AG04450 (cell line): ENCODE data around the gene IP6K1. TPM values are rescaled to one million over a fixed set of nuclear protein-coding genes. Genes with fewer than 3 reads are reported as not detected.

Source experiments
- CTCF ChIA-PET: fragments of 300-600, 350-600 bp; formaldehyde crosslinking; extraction: SDS; loops from one replicate; lab custom pipeline; 2022; ENCODE audit warnings: antibody characterized with exemption, inconsistent platforms; lab: Charles Lee
- POLR2A ChIA-PET: fragments of 350-600 bp; formaldehyde crosslinking; extraction: SDS; loops from one replicate; lab custom pipeline; 2021; ENCODE audit warnings: antibody characterized with exemption, inconsistent platforms; lab: Yijun Ruan, JAX
- DNase-seq: peaks from one replicate; pipeline ENCODE4 v3.0.0-alpha.2; 2011; ENCODE audit warnings: low read depth, low spot score
- H3K27ac ChIP-seq: one replicate; pipeline ENCODE4 v1.5.1; 2012; ENCODE audit warnings: low read depth, low read length, control low read depth
- H3K27me3 ChIP-seq: one replicate; pipeline ENCODE4 v1.6.0; 2012; ENCODE audit warnings: low read length; ENCODE audit not compliant: control insufficient read depth, insufficient read depth
- H3K4me3 ChIP-seq: 2 replicates; pipeline ENCODE4 v1.5.1; 2011; ENCODE audit warnings: mild to moderate bottlenecking, low read depth, low read length, control low read depth
- H3K9me3 ChIP-seq: 2 replicates; pipeline ENCODE4 v1.5.1; 2012; ENCODE audit warnings: low read length; ENCODE audit not compliant: control insufficient read depth, insufficient read depth
- polyA plus RNA-seq: library from polyadenylated mRNA; depleted of rRNA; stranded (reverse); fragments of >200 nt; gene quantifications from 2 replicates; pipeline ENCODE4 v1.2.3, GENCODE V29; 2011
- TF ChIP-seq, protein P1 (sequence below): IDR thresholded peaks from 2 replicates; pipeline ENCODE4 v1.5.1; 2011; ENCODE audit warnings: low read depth, low read length, control low read depth, inconsistent platforms

The IP6K1 gene
- polyA plus RNA-seq, 1 experiment: 40.4 TPM

DNA sequence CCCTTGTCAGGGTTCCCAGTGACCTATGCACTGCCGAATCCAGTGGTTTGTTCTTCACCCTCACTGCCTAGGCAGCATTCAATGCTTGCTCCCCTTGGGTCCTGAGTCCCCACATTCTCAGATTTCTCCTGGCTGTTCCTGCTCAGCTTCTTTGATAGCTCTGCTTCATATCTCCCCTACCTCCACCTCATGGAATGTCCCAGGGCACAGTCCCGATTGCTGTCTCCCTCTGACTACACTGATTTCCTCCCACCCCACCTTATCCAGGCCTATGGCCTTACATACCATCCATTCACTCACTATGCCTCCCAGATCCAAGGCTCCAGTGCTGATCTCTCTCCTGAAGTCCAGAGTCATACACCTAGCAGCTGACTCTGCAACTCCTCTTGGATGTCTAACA, 14.8 kb upstream of the IP6K1 start:
- ChIA-PET CTCF (interaction anchor here (1.2 to 10.5 kb wide), 7 partner anchors 19 to 105 kb away, joined by 3 to 182 read pairs (median 4); no protein-coding TSS in a partner anchor), POLR2A (interaction anchor here (1.0 kb wide), 1 partner anchor 15 kb away, joined by 4 read pairs; the partner anchor contains the start of gene IP6K1)
- no peaks in the 10 kb centered on the region; the same call in 1 of the 2 replicates for H3K9me3 ChIP-seq
- no peak for DNase-seq
- H3K27ac ChIP-seq: no peak overlapping the region
- TF ChIP-seq, protein P1, sequence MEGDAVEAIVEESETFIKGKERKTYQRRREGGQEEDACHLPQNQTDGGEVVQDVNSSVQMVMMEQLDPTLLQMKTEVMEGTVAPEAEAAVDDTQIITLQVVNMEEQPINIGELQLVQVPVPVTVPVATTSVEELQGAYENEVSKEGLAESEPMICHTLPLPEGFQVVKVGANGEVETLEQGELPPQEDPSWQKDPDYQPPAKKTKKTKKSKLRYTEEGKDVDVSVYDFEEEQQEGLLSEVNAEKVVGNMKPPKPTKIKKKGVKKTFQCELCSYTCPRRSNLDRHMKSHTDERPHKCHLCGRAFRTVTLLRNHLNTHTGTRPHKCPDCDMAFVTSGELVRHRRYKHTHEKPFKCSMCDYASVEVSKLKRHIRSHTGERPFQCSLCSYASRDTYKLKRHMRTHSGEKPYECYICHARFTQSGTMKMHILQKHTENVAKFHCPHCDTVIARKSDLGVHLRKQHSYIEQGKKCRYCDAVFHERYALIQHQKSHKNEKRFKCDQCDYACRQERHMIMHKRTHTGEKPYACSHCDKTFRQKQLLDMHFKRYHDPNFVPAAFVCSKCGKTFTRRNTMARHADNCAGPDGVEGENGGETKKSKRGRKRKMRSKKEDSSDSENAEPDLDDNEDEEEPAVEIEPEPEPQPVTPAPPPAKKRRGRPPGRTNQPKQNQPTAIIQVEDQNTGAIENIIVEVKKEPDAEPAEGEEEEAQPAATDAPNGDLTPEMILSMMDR: no peak
- H3K4me3 ChIP-seq: no peak overlapping the region
- H3K27me3 ChIP-seq: no peaks in the 10 kb centered on the region

DNA sequence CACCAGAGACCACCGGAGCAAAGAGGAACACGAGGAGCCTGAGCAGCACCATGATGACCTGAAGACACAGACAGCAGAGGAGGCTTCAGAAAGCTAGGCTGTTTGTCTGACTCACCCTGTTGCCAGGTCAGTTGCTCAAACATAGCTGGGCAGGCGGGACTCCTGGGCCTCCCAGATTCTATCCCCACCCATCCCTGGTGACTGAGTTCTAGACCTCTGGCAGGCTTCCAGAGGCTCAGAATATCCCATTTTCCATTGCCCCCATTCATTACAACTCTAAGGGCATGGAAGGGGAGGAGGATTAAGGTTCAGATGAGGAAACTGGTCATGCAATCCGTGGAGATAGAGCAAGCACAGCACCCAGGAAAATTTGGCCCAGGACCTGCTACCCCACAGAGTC, 13.4 kb upstream of the IP6K1 start, which contains the start of gene CDHR4:
CDHR4 (minus strand) TSS at position 113 of the 400 bp plus-strand sequence; CDS start at position 52, 61 bp downstream.
- Histone ChIP-seq H3K4me3 (no peak within 1 kb of the TSS), H3K27ac (no peak within 1 kb of the TSS), H3K9me3 (no peaks in the 10 kb centered on the region; the same call in 1 of the 2 replicates), H3K27me3 (no peaks in the 10 kb centered on the region)
- TF ChIP-seq, protein P1: no peak
- no peak for DNase-seq
- ChIA-PET POLR2A (interaction anchor here (0.7 to 1.0 kb wide), 2 partner anchors 14 to 306 kb away, joined by 3 to 4 read pairs; partner anchors contain the start of gene IP6K1), CTCF (interaction anchor here (10.5 kb wide), 1 partner anchor 38 kb away, joined by 182 read pairs; no protein-coding TSS in a partner anchor)

DNA sequence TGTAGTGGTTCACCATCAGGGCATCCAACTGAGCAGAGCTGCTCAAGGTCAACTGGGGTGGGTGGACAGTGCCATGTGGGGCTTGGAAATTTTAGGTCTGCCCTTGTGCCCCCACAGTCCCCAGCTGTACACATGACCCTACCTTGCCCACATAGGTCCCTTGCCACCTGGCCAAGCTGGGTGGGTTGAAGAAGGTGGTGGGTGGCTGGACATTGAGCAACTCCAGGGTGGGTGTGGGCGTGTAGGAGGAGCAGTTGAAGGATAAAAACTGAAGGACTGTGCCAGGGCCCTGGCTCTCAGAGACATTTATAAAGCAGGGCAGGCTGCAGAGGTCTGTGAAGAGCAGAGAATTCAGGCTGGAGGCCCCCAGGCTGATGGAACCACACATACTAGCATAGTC, 12.8 kb upstream of the IP6K1 start:
- no peak overlapping the region for H3K4me3 ChIP-seq
- no peak overlapping the region for H3K27ac ChIP-seq
- H3K9me3 ChIP-seq: no peaks in the 10 kb centered on the region; the same call in 1 of the 2 replicates
- TF ChIP-seq, protein P1: no peak
- ChIA-PET CTCF (interaction anchor here (10.5 kb wide), 1 partner anchor 39 kb away, joined by 182 read pairs; no protein-coding TSS in a partner anchor), POLR2A (interaction anchor here (1.0 kb wide), 1 partner anchor 13 kb away, joined by 3 read pairs; the partner anchor contains the start of gene IP6K1)
- DNase-seq: no peak
- no peaks in the 10 kb centered on the region for H3K27me3 ChIP-seq

DNA sequence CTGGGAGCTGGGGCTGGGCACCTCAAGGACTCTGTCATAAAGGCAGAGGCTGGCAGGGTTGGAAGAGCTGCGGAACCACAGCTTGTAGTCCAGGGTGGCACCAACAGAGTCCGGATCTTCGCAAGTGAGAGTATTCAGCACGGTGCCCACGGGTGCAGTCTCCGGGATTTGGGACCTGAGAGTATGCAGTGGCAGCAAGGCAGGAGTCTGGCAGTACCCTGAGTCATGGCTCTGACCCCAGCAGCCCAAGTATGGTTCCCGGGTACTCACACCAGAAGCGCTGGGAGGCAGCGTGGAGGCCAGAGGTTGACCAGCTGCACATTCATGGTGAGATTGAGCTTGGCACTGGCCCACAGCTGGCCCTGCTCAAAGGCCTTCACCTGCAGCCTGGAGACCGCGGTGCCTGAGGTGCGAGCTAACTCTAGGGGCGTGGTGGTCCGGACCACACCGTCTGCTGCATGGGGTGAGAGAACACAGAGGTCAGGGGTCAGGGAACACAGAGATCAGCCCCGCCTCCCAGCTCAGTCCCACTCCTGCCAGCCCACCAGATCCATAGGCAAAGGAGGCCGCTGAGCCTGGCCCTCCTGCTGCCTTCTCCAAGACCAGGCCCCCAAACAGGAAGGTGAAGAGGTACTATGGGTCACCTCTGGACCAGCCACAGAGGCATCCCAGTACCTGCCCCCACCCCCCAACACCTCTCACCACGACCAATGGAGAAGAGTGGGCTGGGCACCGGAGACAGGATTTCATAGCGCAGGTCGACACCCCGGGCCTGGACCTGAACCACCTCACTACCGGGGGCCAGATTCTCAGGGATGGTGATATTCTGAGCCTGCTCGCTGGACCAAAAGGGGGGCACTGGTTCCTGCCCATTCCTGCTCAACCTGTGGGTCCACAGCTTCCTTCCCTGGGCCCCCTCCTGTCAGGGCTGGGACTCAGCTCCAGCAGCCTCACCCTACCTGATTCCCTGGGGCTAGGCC, 8.9 kb upstream of the IP6K1 start:
- ChIA-PET POLR2A (interaction anchor here (0.9 kb wide), 1 partner anchor 9 kb away, joined by 3 read pairs; the partner anchor contains the start of gene IP6K1), CTCF (interaction anchor here (1.6 kb wide), 1 partner anchor 44 kb away, joined by 5 read pairs; no protein-coding TSS in a partner anchor)
- TF ChIP-seq, protein P1: no peak

More for the DNA sequence above, 8.9 kb upstream of the IP6K1 start:
- Histone ChIP-seq H3K27ac (no peak overlapping the region), H3K4me3 (no peak overlapping the region), H3K9me3 (no peaks in the 10 kb centered on the region; the same call in 1 of the 2 replicates), H3K27me3 (no peaks in the 10 kb centered on the region)
- no peak for DNase-seq
